Measurements from ENCODE around the gene MALAT1. TPM values are rescaled to one million over a fixed set of nuclear protein-coding genes. Genes with fewer than 3 reads are reported as not detected.

MALAT1 gene
- total and polyA plus RNA-seq, 10 of the 15 experiments (the other 5 are each of a cell fraction or from before 2014, with no cell fraction given): 448 to 8,160 (median 2,019) TPM

DNA sequence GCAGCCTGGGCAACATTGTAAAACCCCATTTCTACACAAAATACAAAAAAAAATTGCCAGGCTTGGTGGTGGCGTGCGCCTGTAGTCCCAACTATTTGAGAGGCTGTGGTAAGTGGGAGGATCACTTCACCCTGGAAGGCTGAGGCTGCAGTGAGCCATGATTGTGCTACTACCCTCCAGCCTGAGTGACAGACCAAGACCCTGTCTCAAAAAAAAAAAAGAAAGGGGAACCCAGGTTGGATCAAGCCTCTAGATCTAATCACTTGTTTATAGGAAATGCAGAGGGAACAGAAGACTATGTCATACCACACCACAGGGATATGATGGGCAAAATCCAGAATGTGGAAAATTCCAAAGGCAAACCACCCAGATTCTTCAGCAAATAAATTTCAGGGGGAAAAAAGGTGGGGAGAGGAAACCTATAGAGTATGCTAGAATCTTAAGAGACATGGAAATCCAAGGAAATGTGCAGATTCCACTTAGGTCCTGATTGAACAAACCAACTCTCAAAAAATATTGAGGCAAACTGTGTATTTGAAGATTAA is 16.5 kb upstream of the MALAT1 start:
- CTCF ChIA-PET: interaction anchor here (0.6 to 14.2 kb wide), 3 partner anchors 10 to 634 kb away, joined by 3 to 728 read pairs (median 3); partner anchors contain the start of gene MALAT1

DNA sequence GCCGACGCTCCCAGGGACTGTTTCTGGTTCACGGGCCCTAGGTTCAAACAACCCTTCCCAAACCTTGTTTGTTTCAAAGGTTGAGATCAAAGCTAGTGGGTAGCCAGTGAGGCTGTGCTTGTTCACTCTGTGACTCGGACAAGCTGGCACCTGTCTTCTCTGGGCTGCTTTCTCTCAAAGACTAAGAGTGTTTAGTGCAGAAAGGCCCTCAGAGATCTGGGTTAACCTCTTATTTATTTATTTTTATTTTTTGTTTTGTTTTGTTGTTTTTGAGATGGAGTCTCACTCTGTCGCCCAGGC is 13.0 kb upstream of the MALAT1 start:
- no TSS peak for BruUV-seq (replicated peaks)
- peak overlapping the region; percentile 5; the same call in 1 of the 2 replicates for H2AFZ ChIP-seq (ENCODE audit: control insufficient read depth, low read depth, low read length)
- POLR2A ChIA-PET: interaction anchor here (2.1 to 16.2 kb wide), 5 partner anchors 8 to 67 kb away, joined by 5 to 429 read pairs (median 106); partner anchors contain the start of gene MALAT1

More for the DNA sequence above, 16.5 kb upstream of the MALAT1 start:
- H3K4me1 ChIP-seq (ENCODE audit: control insufficient read depth, insufficient read depth, low read length): peaks cover 24% of the 10 kb centered on the region
- RAD21 ChIA-PET (ENCODE audit: unreplicated experiment): no interaction called here
- SMC1A ChIA-PET (ENCODE audit: uncharacterized antibody, unreplicated experiment): interaction anchor here (1.1 kb wide), 1 partner anchor 15 kb away, joined by 4 read pairs; no protein-coding TSS in a partner anchor
- peaks cover 11% of the 10 kb centered on the region for H3K79me2 ChIP-seq (ENCODE audit: control insufficient read depth, insufficient read depth, low read length)
- H3K4me3 ChIP-seq: no peak overlapping the region
- H3K9ac ChIP-seq (ENCODE audit: control insufficient read depth, insufficient read depth, low read length): no peak overlapping the region
- DNase-seq (ENCODE audit: low read depth, low spot score): no peak
- H4K20me1 ChIP-seq (ENCODE audit: control insufficient read depth, insufficient read depth): no peaks in the 10 kb centered on the region
- H3K27ac ChIP-seq (ENCODE audit: control insufficient read depth, insufficient read depth): no peak overlapping the region
- intact Hi-C loops (cut with micrococcal nuclease; ENCODE audit: unreplicated experiment) (no loop called here), in situ Hi-C loops (cut with MboI) (no loop called here)
- no peaks in the 10 kb centered on the region for H3K9me3 ChIP-seq (replicated peaks; ENCODE audit: control insufficient read depth, insufficient read depth, low read length)
- H3K36me3 ChIP-seq (ENCODE audit: control insufficient read depth in 2 of 2, insufficient read depth in 2 of 2, low read length in 1 of 2): no peaks in the 10 kb centered on the region
- H3K27me3 ChIP-seq (replicated peaks in 1 of 2; ENCODE audit: control insufficient read depth in 2 of 2, insufficient read depth in 2 of 2, low read length in 1 of 2): no peaks in the 10 kb centered on the region
- POLR2A ChIA-PET: interaction anchor here (0.6 to 1.7 kb wide), 4 partner anchors 11 to 27 kb away, joined by 3 to 7 read pairs (median 4); no protein-coding TSS in a partner anchor
- TF ChIP-seq ASH2L (IDR thresholded peaks at IDR 0.05; ENCODE audit: borderline replicate concordance, low read depth) (no peak), TAF1 (IDR thresholded peaks at IDR 0.05; ENCODE audit: borderline replicate concordance, low read depth, low read length) (no peak), EED (IDR thresholded peaks at IDR 0.05; ENCODE audit: low read depth) (no peak), EP300 (IDR thresholded peaks at IDR 0.05; ENCODE audit: borderline replicate concordance in 1 of 2, control insufficient read depth in 1 of 2, low read depth in 2 of 2, low read length in 2 of 2) (no peak)
- TF ChIP-seq, protein P1, sequence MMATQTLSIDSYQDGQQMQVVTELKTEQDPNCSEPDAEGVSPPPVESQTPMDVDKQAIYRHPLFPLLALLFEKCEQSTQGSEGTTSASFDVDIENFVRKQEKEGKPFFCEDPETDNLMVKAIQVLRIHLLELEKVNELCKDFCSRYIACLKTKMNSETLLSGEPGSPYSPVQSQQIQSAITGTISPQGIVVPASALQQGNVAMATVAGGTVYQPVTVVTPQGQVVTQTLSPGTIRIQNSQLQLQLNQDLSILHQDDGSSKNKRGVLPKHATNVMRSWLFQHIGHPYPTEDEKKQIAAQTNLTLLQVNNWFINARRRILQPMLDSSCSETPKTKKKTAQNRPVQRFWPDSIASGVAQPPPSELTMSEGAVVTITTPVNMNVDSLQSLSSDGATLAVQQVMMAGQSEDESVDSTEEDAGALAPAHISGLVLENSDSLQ (IDR thresholded peaks at IDR 0.05): peak; percentile 30; the same call in 1 of the 2 replicates
- no peak for ATAC-seq
- no TSS peak for BruUV-seq (replicated peaks)
- no peak for FAIRE-seq
- H3K4me2 ChIP-seq (ENCODE audit: control insufficient read depth, insufficient read depth): no peak overlapping the region
- WGBS (ENCODE audit: insufficient coverage, insufficient replicate concordance, low lambda C conversion rate, missing lambda C conversion rate): 100% methylated on average over 2 of the region's 2 CpGs
- H2AFZ ChIP-seq (ENCODE audit: control insufficient read depth, low read depth, low read length): no peak overlapping the region

More for the DNA sequence above, 13.0 kb upstream of the MALAT1 start:
- no peaks in the 10 kb centered on the region for H4K20me1 ChIP-seq (ENCODE audit: control insufficient read depth, insufficient read depth)
- ATAC-seq (no peak), DNase-seq (ENCODE audit: low read depth, low spot score) (no peak), FAIRE-seq (no peak)
- no peak for TF ChIP-seq BACH1 (IDR thresholded peaks at IDR 0.05; ENCODE audit: borderline replicate concordance)
- no peak for TF ChIP-seq ZNF622 (IDR thresholded peaks at IDR 0.05)
- TF ChIP-seq, protein P2, sequence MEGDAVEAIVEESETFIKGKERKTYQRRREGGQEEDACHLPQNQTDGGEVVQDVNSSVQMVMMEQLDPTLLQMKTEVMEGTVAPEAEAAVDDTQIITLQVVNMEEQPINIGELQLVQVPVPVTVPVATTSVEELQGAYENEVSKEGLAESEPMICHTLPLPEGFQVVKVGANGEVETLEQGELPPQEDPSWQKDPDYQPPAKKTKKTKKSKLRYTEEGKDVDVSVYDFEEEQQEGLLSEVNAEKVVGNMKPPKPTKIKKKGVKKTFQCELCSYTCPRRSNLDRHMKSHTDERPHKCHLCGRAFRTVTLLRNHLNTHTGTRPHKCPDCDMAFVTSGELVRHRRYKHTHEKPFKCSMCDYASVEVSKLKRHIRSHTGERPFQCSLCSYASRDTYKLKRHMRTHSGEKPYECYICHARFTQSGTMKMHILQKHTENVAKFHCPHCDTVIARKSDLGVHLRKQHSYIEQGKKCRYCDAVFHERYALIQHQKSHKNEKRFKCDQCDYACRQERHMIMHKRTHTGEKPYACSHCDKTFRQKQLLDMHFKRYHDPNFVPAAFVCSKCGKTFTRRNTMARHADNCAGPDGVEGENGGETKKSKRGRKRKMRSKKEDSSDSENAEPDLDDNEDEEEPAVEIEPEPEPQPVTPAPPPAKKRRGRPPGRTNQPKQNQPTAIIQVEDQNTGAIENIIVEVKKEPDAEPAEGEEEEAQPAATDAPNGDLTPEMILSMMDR (IDR thresholded peaks at IDR 0.05 in 2 of 3, conservative IDR thresholded peaks at IDR 0.05 in 1 of 3; ENCODE audit: control insufficient read depth in 2 of 3, extremely low read depth in 1 of 3, insufficient read depth in 1 of 3, low read depth in 3 of 3, low read length in 3 of 3): no peak
- no peak for TF ChIP-seq WRNIP1 (IDR thresholded peaks at IDR 0.05; ENCODE audit: borderline replicate concordance, low read depth, low read length)
- TF ChIP-seq BMI1 (IDR thresholded peaks at IDR 0.05; ENCODE audit: borderline replicate concordance): no peak
- TF ChIP-seq, protein P1 (IDR thresholded peaks at IDR 0.05): no peak
- no peak for TF ChIP-seq RBBP5 (conservative IDR thresholded peaks at IDR 0.05)
- no peak for TF ChIP-seq TBL1XR1 (IDR thresholded peaks at IDR 0.05; ENCODE audit: low read depth, low read length)
- no peak for TF ChIP-seq GABPA (IDR thresholded peaks at IDR 0.05; ENCODE audit: low read depth)
- H3K36me3 ChIP-seq (ENCODE audit: control insufficient read depth in 2 of 2, insufficient read depth in 2 of 2, low read length in 1 of 2): no peaks in the 10 kb centered on the region
- peaks cover 43% of the 10 kb centered on the region for H3K4me1 ChIP-seq (ENCODE audit: control insufficient read depth, insufficient read depth, low read length)
- H3K4me3 ChIP-seq: no peak overlapping the region
- ChIA-PET CTCF (interaction anchor here (0.6 to 27.9 kb wide), 2 partner anchors 11 to 53 kb away, joined by 7 to 728 read pairs; no protein-coding TSS in a partner anchor), SMC1A (ENCODE audit: uncharacterized antibody, unreplicated experiment) (interaction anchor here (5.2 to 15.8 kb wide), 3 partner anchors 8 to 21 kb away, joined by 31 to 146 read pairs (median 123); partner anchors contain the start of gene MALAT1), RAD21 (ENCODE audit: unreplicated experiment) (interaction anchor here (0.8 kb wide), 1 partner anchor 20 kb away, joined by 3 read pairs; no protein-coding TSS in a partner anchor)
- H3K27me3 ChIP-seq (replicated peaks in 1 of 2; ENCODE audit: control insufficient read depth in 2 of 2, insufficient read depth in 2 of 2, low read length in 1 of 2): no peaks in the 10 kb centered on the region
- H3K9me3 ChIP-seq (replicated peaks; ENCODE audit: control insufficient read depth, insufficient read depth, low read length): no peaks in the 10 kb centered on the region
- intact Hi-C loops (cut with micrococcal nuclease; ENCODE audit: unreplicated experiment): no loop called here
- WGBS (ENCODE audit: insufficient coverage, insufficient replicate concordance, low lambda C conversion rate, missing lambda C conversion rate): 82% methylated on average over 5 of the region's 5 CpGs
- no peak overlapping the region for H3K27ac ChIP-seq (ENCODE audit: control insufficient read depth, insufficient read depth)
- in situ Hi-C loops (cut with MboI): no loop called here
- no peak overlapping the region for H3K4me2 ChIP-seq (ENCODE audit: control insufficient read depth, insufficient read depth)
- H3K79me2 ChIP-seq (ENCODE audit: control insufficient read depth, insufficient read depth, low read length): peaks cover 5% of the 10 kb centered on the region
- H3K9ac ChIP-seq (ENCODE audit: control insufficient read depth, insufficient read depth, low read length): no peak overlapping the region

Measured in GM12878 (cell line).